ENCODE measurements around the gene UVRAG. TPM values are rescaled to one million over a fixed set of nuclear protein-coding genes. Genes with fewer than 3 reads are reported as not detected.
A peak's percentile ranks its signal among the peaks of the same experiment; 100 is the strongest.

Gene UVRAG
- total RNA-seq, 2 donors from 2014 or later, result 12.8 to 13.7 TPM

DNA sequence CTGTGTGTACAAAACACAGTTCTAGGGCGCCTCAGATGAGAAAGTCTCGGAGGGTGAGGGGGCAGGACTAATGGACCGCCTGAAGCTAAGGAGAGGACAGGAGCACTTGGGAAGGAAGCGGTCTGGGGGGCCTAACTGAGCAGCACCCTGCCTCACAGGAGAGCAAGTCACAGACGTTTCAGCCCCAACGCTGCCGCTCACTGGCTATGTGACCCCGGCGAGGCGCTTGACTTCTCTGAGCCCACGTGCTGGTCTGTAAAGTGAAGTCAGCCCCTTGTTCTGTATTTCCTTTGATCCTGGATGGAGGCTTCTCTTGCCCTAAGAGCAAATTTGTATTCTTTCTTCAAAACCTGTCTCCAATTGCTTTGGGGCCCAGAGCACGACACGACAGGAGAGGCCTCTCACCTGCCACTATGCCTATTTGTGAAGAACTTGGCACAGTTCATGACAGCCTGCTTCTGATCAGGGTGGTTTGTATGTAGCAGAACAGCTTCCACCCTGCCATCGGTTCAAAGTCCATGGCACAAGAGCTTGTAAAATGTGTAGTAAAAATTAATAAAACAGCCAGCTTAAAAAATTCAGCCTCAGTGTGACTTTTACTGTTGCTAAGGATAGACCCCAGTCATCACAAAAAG lies 332.2 kb downstream of the UVRAG start:
- H3K9me3 ChIP-seq, result no peaks in the 10 kb centered on the region
- peak overlapping the region; percentile 86 for H3K27ac ChIP-seq
- H3K9ac ChIP-seq (ENCODE audit: low read depth in 2 of 2, low read length in 2 of 2), result peak overlapping the region in 1 of 2 donors; percentile 51
- TF ChIP-seq, protein P1, sequence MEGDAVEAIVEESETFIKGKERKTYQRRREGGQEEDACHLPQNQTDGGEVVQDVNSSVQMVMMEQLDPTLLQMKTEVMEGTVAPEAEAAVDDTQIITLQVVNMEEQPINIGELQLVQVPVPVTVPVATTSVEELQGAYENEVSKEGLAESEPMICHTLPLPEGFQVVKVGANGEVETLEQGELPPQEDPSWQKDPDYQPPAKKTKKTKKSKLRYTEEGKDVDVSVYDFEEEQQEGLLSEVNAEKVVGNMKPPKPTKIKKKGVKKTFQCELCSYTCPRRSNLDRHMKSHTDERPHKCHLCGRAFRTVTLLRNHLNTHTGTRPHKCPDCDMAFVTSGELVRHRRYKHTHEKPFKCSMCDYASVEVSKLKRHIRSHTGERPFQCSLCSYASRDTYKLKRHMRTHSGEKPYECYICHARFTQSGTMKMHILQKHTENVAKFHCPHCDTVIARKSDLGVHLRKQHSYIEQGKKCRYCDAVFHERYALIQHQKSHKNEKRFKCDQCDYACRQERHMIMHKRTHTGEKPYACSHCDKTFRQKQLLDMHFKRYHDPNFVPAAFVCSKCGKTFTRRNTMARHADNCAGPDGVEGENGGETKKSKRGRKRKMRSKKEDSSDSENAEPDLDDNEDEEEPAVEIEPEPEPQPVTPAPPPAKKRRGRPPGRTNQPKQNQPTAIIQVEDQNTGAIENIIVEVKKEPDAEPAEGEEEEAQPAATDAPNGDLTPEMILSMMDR (IDR thresholded peaks at IDR 0.05), result no peak
- no peaks in the 10 kb centered on the region for H3K36me3 ChIP-seq
- peaks cover 7% of the 10 kb centered on the region for H3K4me1 ChIP-seq
- peak; percentile 80 for DNase-seq
- H3K27me3 ChIP-seq, result no peaks in the 10 kb centered on the region
- intact Hi-C loops (cut with DNase I), result no loop called here
- H3K4me3 ChIP-seq, result no peak overlapping the region

DNA sequence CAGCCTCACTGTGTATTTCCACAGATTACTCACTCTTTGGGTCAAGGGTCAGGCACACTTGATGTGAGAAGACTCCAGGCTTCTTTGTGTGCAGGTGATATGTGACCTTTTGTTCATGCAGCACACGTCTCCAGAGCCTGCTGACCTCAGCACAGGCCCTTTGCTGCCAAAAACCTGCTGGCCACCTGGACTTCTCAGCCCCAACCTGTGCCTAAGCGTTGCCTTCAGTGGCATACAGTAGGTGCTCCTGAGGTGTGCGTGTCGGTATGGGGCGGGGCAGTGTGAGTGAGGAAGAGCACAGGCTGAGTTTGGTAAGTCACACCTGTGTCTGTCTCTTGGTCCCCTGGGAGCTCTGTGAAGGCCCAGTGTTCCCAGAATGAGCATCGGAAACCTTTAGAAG lies 333.2 kb downstream of the UVRAG start:
- TF ChIP-seq, protein P1 (IDR thresholded peaks at IDR 0.05), result no peak

GRCh38 chr11:76148941-76149613 lies 334.1 kb downstream of the UVRAG start:
- intact Hi-C loops (cut with DNase I), result no loop called here
- H3K27ac ChIP-seq, result peak overlapping the region; percentile 86
- TF ChIP-seq, protein P1 (IDR thresholded peaks at IDR 0.05), result no peak
- peak; percentile 85 for DNase-seq
- H3K9me3 ChIP-seq, result no peaks in the 10 kb centered on the region
- no peak overlapping the region for H3K4me3 ChIP-seq
- H3K9ac ChIP-seq (ENCODE audit: low read depth in 2 of 2, low read length in 2 of 2), result peak overlapping the region in 1 of 2 donors; percentile 81
- H3K4me1 ChIP-seq, result peaks cover 7% of the 10 kb centered on the region
- no peaks in the 10 kb centered on the region for H3K36me3 ChIP-seq
- no peaks in the 10 kb centered on the region for H3K27me3 ChIP-seq

More for the DNA sequence above, 333.2 kb downstream of the UVRAG start:
- peak; percentile 71 for DNase-seq
- intact Hi-C loops (cut with DNase I), result no loop called here
- H3K36me3 ChIP-seq, result no peaks in the 10 kb centered on the region
- H3K27ac ChIP-seq, result peak overlapping the region; percentile 86
- H3K4me1 ChIP-seq, result peaks cover 7% of the 10 kb centered on the region
- peak overlapping the region; percentile 37 to 81 for H3K9ac ChIP-seq (ENCODE audit: low read depth in 2 of 2, low read length in 2 of 2)
- no peaks in the 10 kb centered on the region for H3K27me3 ChIP-seq
- no peaks in the 10 kb centered on the region for H3K9me3 ChIP-seq
- no peak overlapping the region for H3K4me3 ChIP-seq

- no peaks in the 10 kb centered on the region for H3K9me3 ChIP-seq
- peaks cover 7% of the 10 kb centered on the region for H3K4me1 ChIP-seq
- no peak for DNase-seq
- intact Hi-C loops (cut with DNase I), result no loop called here
- no peak overlapping the region for H3K9ac ChIP-seq (ENCODE audit: low read depth in 2 of 2, low read length in 2 of 2)
- H3K27ac ChIP-seq, result peak overlapping the region; percentile 86
- no peak overlapping the region for H3K4me3 ChIP-seq
- TF ChIP-seq, protein P1 (IDR thresholded peaks at IDR 0.05), result no peak
- no peaks in the 10 kb centered on the region for H3K36me3 ChIP-seq
- H3K27me3 ChIP-seq, result no peaks in the 10 kb centered on the region
Observed at GRCh38 chr11:76149713-76150112, 334.7 kb downstream of the UVRAG start.

GRCh38 chr11:76150141-76150540 lies 335.1 kb downstream of the UVRAG start:
- DNase-seq, result no peak
- peak overlapping the region; percentile 86 for H3K27ac ChIP-seq
- H3K4me1 ChIP-seq, result peaks cover 7% of the 10 kb centered on the region
- H3K4me3 ChIP-seq, result no peak overlapping the region
- intact Hi-C loops (cut with DNase I), result no loop called here
- H3K36me3 ChIP-seq, result no peaks in the 10 kb centered on the region
- H3K9me3 ChIP-seq, result no peaks in the 10 kb centered on the region
- H3K9ac ChIP-seq (ENCODE audit: low read depth in 2 of 2, low read length in 2 of 2), result no peak overlapping the region
- TF ChIP-seq, protein P1 (IDR thresholded peaks at IDR 0.05), result no peak
- no peaks in the 10 kb centered on the region for H3K27me3 ChIP-seq
